ENCODE data around the gene NAB1. TPM values are rescaled to one million over a fixed set of nuclear protein-coding genes. Genes with fewer than 3 reads are reported as not detected.

The NAB1 gene
- total RNA-seq, 1 experiment from 2014 or later: 36.9 TPM

DNA sequence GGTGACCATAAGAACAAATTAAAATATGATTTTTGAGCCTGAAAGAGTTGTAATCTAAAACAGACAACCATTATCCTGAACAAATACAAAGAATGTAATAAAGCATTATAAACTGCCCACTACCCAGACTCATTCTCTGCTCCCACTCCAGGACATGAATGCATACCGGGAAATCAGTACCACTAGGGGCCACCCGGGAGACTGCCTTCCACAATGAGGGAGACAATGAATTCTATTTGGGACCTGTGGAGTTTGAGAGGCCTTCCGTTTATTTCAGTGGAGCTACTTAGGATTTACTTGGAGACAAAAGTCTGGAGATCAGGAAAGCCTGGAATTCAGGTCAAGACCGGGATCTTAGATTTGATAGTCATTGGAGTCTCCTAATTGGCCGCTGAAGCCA, 50.0 kb downstream of the NAB1 start:
- H3K9me3 ChIP-seq (ENCODE audit: control insufficient read depth, low read depth, low read length): no peaks in the 10 kb centered on the region
- H4K20me1 ChIP-seq (ENCODE audit: control insufficient read depth, insufficient read depth, insufficient read length): no peaks in the 10 kb centered on the region
- H3K27ac ChIP-seq (ENCODE audit: insufficient read length, low read depth, low read length): no peak overlapping the region
- H3K79me1 ChIP-seq (ENCODE audit: insufficient read depth, low read depth, low read length, poor library complexity, severe bottlenecking): no peaks in the 10 kb centered on the region
- no peak overlapping the region for H2BK5ac ChIP-seq (ENCODE audit: insufficient read length, low read length)
- H3K23me2 ChIP-seq (ENCODE audit: insufficient read length, low read depth, low read length, poor library complexity, severe bottlenecking): no peaks in the 10 kb centered on the region
- no peak overlapping the region for H3T11ph ChIP-seq (ENCODE audit: low read length)
- H4K8ac ChIP-seq (replicated peaks; ENCODE audit: insufficient read length, low read depth, low read length): no peak overlapping the region
- H3K14ac ChIP-seq (ENCODE audit: insufficient read depth, low read length): no peak overlapping the region
- H2BK120ac ChIP-seq (ENCODE audit: low read depth, low read length, poor library complexity, severe bottlenecking): no peak overlapping the region
- no peak overlapping the region for H4K91ac ChIP-seq (ENCODE audit: insufficient read length, low read depth, low read length)
- no peaks in the 10 kb centered on the region for H3K79me2 ChIP-seq (ENCODE audit: insufficient read depth, low read length)
- H3K27ac Mint-ChIP-seq: peak overlapping the region; percentile 75 to 93 (median 80)
- no peaks in the 10 kb centered on the region for H3K27me3 Mint-ChIP-seq (ENCODE audit: low read depth)
- no peaks in the 10 kb centered on the region for H3K36me3 Mint-ChIP-seq (ENCODE audit: insufficient read depth in 1 of 3, low read depth in 3 of 3)
- no peak overlapping the region for H3K18ac ChIP-seq (ENCODE audit: insufficient read length, low read depth, low read length)
- H3K4me1 ChIP-seq (ENCODE audit: insufficient read depth, low read length): peaks cover 8% of the 10 kb centered on the region
- H3K27me3 ChIP-seq (ENCODE audit: insufficient read depth, low read length): no peaks in the 10 kb centered on the region
- peak; percentile 57 for DNase-seq
- H2BK15ac ChIP-seq (ENCODE audit: low read depth, low read length): no peak overlapping the region
- no peak overlapping the region for H3K9ac ChIP-seq (ENCODE audit: extremely low read depth, insufficient read length, low read length)
- H3K56ac ChIP-seq (ENCODE audit: insufficient read length, low read depth, low read length): no peak overlapping the region
- peak overlapping the region; percentile 65 for H2AFZ ChIP-seq (ENCODE audit: low read length)
- H2BK12ac ChIP-seq (ENCODE audit: insufficient read length, low read depth, low read length): no peak overlapping the region
- H2BK20ac ChIP-seq (ENCODE audit: low read depth, low read length, poor library complexity, severe bottlenecking): no peak overlapping the region
- H3K4ac ChIP-seq (ENCODE audit: low read depth, low read length): no peak overlapping the region
- H3K4me3 Mint-ChIP-seq: peak overlapping the region in 1 of 2 experiments; percentile 6; a peak in 1 of 5 replicates
- no peak overlapping the region for H3K4me2 ChIP-seq (ENCODE audit: insufficient read depth, insufficient read length, low read length)
- TF ChIP-seq, protein P1, sequence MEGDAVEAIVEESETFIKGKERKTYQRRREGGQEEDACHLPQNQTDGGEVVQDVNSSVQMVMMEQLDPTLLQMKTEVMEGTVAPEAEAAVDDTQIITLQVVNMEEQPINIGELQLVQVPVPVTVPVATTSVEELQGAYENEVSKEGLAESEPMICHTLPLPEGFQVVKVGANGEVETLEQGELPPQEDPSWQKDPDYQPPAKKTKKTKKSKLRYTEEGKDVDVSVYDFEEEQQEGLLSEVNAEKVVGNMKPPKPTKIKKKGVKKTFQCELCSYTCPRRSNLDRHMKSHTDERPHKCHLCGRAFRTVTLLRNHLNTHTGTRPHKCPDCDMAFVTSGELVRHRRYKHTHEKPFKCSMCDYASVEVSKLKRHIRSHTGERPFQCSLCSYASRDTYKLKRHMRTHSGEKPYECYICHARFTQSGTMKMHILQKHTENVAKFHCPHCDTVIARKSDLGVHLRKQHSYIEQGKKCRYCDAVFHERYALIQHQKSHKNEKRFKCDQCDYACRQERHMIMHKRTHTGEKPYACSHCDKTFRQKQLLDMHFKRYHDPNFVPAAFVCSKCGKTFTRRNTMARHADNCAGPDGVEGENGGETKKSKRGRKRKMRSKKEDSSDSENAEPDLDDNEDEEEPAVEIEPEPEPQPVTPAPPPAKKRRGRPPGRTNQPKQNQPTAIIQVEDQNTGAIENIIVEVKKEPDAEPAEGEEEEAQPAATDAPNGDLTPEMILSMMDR (conservative IDR thresholded peaks at IDR 0.05): peak; percentile 51
- H3K9me3 Mint-ChIP-seq: no peaks in the 10 kb centered on the region
- peaks cover 41 to 51% of the 10 kb centered on the region in 2 experiments for H3K4me1 Mint-ChIP-seq
- no peak overlapping the region for H4K5ac ChIP-seq (ENCODE audit: insufficient read length, low read depth, low read length)
- H3K23ac ChIP-seq (ENCODE audit: insufficient read length, low read depth, low read length): no peak overlapping the region
- no CpG with 5 or more reads among the region's 5 CpGs for WGBS (ENCODE audit: extremely low coverage, insufficient read length, low lambda C conversion rate)
- H2AK5ac ChIP-seq (ENCODE audit: insufficient read length, low read length): no peak overlapping the region
